ENCODE results near the gene FAIM2.
"Not testable (repeated sequence)": the region's sequence is repeated elsewhere in the genome, so short reads cannot be mapped to it uniquely, and the experiment has no call there.

FAIM2 gene

GRCh38 chr12:49860921-49861320 lies 42.8 kb downstream of the FAIM2 start:
- not testable (repeated sequence) for DNase-seq

- not testable (repeated sequence) for DNase-seq
Observed at GRCh38 chr12:49855890-49856289, 47.8 kb downstream of the FAIM2 start.

DNA sequence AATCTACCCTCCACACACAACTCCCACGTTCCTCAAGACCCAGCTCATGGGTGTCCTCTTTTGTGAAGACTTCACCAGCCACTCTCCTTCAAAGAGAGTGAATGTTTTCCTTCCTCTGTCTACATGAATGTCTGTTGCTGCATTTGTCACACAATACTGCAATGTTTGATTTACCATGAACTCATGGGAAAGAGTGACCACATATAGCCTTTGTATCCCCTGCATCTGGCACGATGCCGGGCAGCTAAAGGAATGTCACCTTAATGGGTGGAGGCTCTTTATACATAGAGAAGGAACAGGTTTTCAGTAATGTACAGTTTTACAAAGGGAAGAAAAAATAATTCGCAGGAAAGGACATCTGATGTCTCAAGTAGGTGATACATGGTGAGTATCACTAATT lies 48.7 kb downstream of the FAIM2 start:
- no peak for DNase-seq

DNA sequence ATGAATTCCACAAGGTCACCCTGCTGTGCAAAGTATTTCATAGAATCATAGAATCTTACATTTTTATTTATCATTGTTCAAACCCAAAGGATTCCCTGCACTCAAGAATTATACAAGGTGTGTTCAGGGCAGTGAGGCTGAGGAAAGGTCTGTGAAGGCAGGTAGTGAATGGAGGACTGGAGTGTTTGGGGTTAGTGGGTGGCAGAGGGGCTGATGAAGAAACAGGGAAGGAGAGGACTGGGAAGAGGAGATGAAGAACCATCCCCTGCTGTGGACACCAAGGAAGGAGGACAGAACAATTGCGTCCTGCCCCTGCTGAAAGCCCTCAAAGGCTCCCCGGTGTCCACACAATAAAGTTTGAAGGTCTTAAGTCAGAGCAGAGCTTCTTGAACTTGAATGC lies 50.0 kb downstream of the FAIM2 start:
- no peak for DNase-seq

GRCh38 chr12:49847161-49847560 lies 56.5 kb downstream of the FAIM2 start:
- DNase-seq = no peak

- no peak for DNase-seq
Observed at GRCh38 chr12:49846032-49846431, 57.7 kb downstream of the FAIM2 start.

- no peak for DNase-seq
Observed at GRCh38 chr12:49843876-49844437, 59.7 kb downstream of the FAIM2 start.

DNA sequence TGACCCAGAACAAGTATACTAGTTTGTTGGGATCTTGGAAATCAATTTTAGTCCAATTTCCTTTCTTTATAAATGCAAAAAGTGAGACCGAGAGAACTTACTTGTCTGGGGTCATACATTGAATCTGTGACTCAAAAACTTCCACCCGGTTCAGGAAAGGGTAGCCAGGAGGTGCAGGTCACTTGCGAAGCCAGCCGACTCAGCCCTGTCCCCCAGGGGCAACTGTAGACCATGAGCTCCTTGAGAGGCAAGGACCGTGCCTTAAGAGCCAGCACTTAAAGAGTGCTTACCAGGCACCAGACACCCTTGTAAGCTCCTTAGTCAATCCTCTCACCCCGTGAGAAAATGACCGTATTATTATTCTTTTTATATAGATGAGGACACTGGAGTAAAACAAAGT lies 60.3 kb downstream of the FAIM2 start:
- DNase-seq = no peak

DNA sequence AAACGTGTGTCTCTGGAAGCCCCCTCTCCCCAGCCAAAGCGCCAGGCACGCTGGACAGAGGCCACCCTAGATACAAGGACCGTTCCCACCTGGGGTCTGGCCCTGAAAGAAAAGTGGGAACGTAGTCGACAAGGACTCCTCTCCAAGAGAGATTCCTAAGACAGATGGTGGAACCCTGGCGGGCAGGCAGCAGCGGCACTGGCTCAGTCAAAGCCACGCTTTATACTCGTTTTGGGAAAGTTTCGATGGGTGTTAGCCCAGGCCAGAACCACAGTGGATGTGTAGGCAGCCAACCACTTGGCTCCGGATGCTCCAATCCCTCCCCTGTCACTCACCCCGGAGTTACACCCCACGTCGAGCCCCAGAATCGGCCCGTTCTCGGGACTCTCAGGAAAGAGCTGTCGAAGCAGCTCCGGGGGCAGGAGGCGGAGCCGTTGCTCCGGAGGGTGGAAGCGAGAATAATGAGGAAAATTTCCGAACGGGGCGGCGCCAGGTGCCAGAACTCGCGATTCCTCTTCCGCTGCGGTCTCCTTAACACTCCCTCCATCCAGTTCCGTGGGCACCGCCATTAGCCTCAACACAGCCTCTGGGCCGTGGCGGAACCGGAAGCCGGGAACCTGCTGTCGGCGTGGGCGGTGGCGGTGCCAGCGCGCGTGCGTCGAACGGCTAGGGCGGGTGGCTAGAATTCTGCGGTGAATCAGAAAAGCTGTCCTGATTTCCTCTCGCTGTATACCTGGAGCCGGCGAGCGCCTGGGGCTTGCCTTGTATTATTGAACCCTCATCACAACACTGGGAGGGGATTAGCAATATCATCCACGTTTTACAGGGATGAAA lies 61.0 kb downstream of the FAIM2 start, which contains the start of gene BCDIN3D:
BCDIN3D (minus strand) TSS at position 588 of the 834 bp plus-strand sequence; CDS start at position 569, 19 bp downstream.
- DNase-seq = peak; percentile 90

DNA sequence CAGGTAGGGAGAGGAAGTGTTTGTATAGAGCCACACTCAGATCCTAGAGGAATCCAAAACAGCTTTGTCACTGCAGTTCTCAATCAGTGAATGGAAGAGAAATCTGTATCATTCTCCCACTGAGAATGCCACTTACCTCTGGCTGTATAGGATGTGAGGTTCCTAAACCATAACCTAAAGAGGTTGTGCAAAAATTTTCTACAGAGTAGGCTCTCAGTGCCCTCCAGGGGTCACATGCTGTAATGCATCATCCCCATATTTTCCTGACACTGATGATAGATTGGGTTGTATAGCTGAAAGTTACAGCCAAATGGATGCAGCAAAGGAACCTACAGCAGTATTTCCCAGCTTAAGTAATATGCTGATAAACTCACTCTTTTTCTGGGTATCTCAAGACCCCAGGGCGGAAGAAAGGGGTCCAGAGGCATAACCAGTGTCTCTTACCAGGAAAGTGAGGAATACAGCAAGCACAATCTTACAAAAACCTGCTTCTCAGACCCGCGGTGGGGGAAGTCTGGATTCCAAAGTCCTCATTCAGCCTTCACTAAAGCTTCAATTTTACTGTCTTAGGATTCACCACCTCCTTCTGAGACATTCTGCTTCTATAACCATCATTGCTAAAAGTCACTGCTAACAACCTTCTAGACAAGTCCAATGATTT lies 64.6 kb downstream of the FAIM2 start:
- peak; percentile 32 for DNase-seq

DNA sequence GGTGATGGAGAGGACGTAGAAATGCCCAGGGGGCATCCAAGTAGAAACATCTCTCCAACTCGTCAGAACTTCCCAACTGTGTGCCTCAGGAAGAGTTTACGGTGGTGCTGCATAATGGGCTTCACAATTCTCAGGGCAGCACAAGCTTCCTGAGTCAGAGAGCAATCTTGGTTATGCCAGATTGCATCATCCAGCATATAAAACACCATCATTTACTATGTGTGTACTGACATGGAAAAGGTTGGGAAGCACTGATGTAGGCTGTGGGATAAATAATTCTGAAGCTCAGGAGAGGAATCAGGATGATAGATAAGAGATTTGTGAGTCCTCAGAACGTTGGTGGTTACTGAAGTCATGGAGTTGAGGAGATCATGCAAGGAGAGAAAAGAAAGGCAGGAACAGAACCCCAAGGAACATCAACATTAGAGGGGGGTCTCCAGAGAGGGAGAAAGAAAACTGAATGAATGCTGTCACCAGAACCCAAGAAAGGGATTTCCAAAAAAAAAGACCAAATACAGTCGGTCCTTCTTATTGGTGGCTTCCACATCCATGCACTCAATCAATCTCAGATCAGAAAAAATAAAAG lies 70.8 kb downstream of the FAIM2 start:
- DNase-seq = no peak

DNA sequence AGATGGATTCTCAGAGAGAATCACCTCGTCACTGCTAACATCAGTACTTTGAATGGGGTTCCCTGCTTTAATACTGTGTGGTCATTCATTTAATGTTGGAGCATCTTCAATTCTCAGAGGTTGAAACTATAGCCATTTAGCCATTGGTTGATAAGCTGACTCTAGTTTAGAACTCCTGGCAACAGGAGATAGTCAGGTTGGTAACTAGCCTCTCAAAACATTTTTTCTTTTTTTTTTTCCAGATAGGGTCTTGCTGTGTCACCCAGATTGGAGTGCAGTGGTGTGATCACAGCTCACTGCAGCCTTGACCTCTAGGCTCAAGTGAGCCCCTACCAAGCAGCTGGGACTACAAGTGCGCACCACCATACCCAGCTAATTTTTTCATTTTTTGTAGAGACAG lies 72.0 kb downstream of the FAIM2 start:
- no peak for DNase-seq

DNA sequence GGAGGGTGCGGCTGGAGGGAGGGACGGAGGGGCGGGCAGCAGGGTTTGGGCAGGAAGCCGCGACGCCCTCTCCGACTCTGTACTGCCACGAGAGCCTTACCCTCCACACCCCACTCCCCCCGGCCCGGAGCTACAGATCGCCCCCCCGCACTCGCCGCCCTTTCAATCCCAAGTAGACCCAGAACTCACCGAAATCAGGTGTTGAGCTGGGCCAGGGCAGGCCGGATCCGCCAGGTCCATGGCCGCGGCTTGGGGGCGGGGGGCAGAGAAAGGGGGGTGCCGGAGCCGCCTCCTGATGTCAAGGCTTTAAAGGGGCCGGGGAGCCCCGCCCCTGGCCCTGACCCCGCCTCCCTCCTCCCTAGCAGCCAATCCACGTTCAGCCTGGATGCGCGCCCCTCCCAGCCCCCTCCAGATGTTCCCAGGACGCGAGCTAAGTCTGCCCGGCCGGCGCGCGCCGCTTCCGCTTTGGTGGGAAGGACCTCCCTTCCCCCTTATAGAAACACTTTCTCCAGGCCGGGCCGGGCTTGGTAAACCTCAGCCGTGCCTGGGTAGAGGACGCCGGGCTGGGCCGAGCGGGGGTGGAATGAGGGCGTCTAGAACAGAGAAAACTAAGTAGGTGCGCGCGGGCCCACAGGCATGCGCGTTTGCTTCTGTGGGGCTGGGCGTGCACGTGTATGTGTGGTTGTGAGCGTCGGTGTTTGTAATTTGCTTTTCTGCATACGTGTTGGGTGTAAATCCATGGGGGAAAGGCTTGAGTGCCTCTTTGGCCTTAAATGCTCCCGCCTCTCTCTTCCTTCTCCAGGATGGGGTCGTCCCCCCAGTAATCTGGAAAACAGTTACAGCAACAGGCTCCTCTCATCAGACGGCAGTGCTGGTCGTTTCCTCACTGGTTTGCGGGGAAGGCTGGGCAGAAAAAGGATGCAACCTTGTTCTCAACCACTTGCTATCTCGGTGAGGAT lies 75.3 kb downstream of the FAIM2 start, which contains the start of gene NCKAP5L:
NCKAP5L (minus strand) TSS at position 281 of the 959 bp plus-strand sequence. CDS start 24,369 bp downstream, outside the sequence.
- DNase-seq = peak; percentile 92

GRCh38 chr12:49827401-49828099 lies 76.2 kb downstream of the FAIM2 start:
- peak; percentile 75 for DNase-seq

GRCh38 chr12:49827051-49827400 lies 76.7 kb downstream of the FAIM2 start:
- no peak for DNase-seq

DNA sequence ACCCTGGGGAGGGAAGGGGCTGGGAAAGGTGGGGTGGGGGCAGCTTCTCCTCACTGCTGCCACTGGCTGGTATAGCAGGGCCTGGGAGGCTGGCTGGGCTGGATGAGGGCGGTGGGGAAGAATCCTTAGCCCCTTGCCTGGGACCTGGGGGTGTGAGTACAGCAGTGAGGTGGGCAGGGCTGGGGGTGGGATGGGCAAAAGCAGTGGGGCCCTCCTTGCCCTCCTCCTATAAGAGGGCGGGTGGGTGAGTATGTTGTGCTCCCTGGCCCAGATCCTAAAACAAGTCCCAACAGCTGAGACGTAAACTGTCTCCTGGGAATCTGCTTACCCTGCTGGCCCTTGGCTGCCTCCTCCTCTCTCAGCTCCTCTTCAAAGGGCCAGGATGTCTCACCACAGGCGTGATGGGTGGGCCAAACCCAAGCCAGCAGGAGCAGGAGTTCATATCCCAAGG lies 77.7 kb downstream of the FAIM2 start:
- DNase-seq = no peak

- no peak for DNase-seq
Observed at GRCh38 chr12:49825360-49825970, 78.2 kb downstream of the FAIM2 start.

DNA sequence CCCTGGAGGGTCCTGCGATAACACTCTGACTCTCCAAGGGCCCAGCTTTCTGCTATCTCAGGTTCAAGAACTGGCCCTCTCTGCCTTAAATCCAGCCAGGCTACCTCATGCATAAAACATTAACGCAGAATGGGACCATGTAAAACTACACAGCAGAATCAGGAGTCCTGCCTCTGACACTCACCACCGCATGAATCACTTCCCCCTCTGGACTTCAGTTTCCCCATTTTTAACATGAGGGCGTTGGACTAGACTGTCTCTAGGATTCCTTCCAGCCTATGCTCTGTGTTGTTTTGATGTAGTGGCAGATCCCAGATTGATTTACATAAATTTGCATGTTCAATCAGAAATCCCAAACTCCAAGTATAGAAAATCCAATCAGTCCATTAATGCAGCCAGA lies 78.8 kb downstream of the FAIM2 start:
- DNase-seq = no peak

DNA sequence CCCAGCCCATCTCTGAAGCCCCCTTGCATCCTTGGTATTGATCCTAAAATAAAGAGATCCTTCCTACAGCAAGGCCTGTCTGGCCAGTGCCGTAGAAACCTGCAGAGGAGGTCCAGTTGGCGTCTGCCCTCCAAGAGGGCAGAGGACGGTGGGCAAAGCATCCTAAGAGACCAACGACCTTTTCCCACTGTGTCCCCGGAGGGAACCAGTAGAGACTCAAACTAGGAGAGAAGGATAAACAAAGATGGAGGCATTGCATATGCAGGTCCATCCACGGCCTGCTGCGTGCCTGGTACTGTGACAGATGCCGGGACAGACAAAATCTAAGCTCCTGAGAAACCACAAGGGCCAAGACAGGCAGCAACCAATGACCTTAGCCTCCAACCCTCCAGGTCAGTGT lies 79.3 kb downstream of the FAIM2 start:
- no peak for DNase-seq

GRCh38 chr12:49823951-49824350 lies 79.7 kb downstream of the FAIM2 start:
- no peak for DNase-seq

GRCh38 chr12:49823350-49823749 lies 80.3 kb downstream of the FAIM2 start:
- DNase-seq = no peak

Data from NCI-H2171 (cell line).